Transverse colon (tissue), 4 donors: ENCODE measurements around the gene MXD4.

ENCODE experiments used
- POLR2AphosphoS5 ChIP-seq, 3 donors: sonication (generic); formaldehyde crosslinking; IDR thresholded peaks; one replicate each; pipeline ENCODE4 v1.6.1; 2016; ENCODE audit warnings: antibody characterized with exemption in 3 of 3
- TF ChIP-seq, protein P1 (sequence below), 5 experiments: fragments of 200-600 bp in 3 of 5; fragments of 450-650 bp in 2 of 5; sonication (generic) in 3 of 5; IDR thresholded peaks; 1 replicate in 2 of 5; 2 replicates in 3 of 5; pipeline ENCODE4 v1.5.1; 2016 to 2017; ENCODE audit warnings: antibody characterized with exemption in 5 of 5, inconsistent platforms in 3 of 5, mild to moderate bottlenecking in 2 of 5, moderate library complexity in 1 of 5

DNA sequence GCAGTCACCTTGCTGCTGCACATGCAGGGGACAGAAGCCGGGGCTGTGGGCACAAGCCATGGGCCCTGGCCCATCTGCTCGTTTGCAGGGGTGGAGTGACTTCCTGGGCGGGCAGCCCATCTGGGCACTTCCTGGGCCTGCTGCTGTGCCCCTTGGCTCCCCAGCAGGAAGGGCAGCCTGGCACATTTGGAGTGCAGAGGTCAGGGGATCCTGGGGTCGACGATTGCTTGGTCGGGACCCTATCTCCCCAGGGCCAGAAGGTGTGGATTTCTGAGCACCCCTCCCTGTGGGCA lies 10.9 kb upstream of the MXD4 start:
- TF ChIP-seq, protein P1, sequence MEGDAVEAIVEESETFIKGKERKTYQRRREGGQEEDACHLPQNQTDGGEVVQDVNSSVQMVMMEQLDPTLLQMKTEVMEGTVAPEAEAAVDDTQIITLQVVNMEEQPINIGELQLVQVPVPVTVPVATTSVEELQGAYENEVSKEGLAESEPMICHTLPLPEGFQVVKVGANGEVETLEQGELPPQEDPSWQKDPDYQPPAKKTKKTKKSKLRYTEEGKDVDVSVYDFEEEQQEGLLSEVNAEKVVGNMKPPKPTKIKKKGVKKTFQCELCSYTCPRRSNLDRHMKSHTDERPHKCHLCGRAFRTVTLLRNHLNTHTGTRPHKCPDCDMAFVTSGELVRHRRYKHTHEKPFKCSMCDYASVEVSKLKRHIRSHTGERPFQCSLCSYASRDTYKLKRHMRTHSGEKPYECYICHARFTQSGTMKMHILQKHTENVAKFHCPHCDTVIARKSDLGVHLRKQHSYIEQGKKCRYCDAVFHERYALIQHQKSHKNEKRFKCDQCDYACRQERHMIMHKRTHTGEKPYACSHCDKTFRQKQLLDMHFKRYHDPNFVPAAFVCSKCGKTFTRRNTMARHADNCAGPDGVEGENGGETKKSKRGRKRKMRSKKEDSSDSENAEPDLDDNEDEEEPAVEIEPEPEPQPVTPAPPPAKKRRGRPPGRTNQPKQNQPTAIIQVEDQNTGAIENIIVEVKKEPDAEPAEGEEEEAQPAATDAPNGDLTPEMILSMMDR (IDR thresholded peaks at IDR 0.05): no peak
- TF ChIP-seq POLR2AphosphoS5 (IDR thresholded peaks at IDR 0.05): no peak
